A549 (cell line): Measurements from ENCODE around the gene TM7SF2.

Experiments used
- BHLHE40 ChIP-seq: IDR thresholded peaks from 2 replicates; pipeline ENCODE4 v1.6.1; 2012; ENCODE audit warnings: low read depth, low read length, inconsistent platforms
- CEBPB ChIP-seq, 2 experiments: fragments of >200 bp in 1 of 2; sonication (Bioruptor Twin) in 1 of 2; formaldehyde crosslinking in 1 of 2; IDR thresholded peaks; 2 replicates each; pipeline ENCODE4 v1.6.1; 2012 to 2016
- CTCF ChIP-seq: fragments of >200 bp; sonication (Bioruptor Twin); formaldehyde crosslinking; IDR thresholded peaks from 3 replicates; pipeline ENCODE4 v1.5.1; 2016
- ELK1 ChIP-seq: fragments of 150-350 bp; IDR thresholded peaks from 2 replicates; pipeline ENCODE4 v1.6.1; 2014; ENCODE audit warnings: low read depth, mild to moderate bottlenecking, low read length
- EP300 ChIP-seq, 2 experiments: fragments of >200 bp; sonication (Bioruptor Twin); formaldehyde crosslinking; IDR thresholded peaks; 2 replicates in 1 of 2; 3 replicates in 1 of 2; pipeline ENCODE4 v1.6.1; 2016 to 2017
- HMGXB4 ChIP-seq: fragments of 250-450 bp; sonication (Bioruptor Pico); IDR thresholded peaks from 2 replicates; pipeline ENCODE4 v1.5.0; 2021; ENCODE audit warnings: mild to moderate bottlenecking, moderate library complexity, borderline replicate concordance
- HOXA7 ChIP-seq: fragments of 250-450 bp; sonication (Bioruptor Pico); IDR thresholded peaks from 2 replicates; pipeline ENCODE4 v1.5.0; 2020; ENCODE audit warnings: mild to moderate bottlenecking, moderate library complexity
- JUNB ChIP-seq: fragments of >200 bp; sonication (Bioruptor Twin); formaldehyde crosslinking; IDR thresholded peaks from 2 replicates; pipeline ENCODE4 v1.6.1; 2016
- POLR2A ChIP-seq: IDR thresholded peaks from 2 replicates; pipeline ENCODE4 v1.6.1; 2012; ENCODE audit warnings: mild to moderate bottlenecking, low read length
- SREBF2 ChIP-seq: fragments of 450-650 bp; IDR thresholded peaks from 2 replicates; pipeline ENCODE4 v1.6.1; 2014; ENCODE audit warnings: mild to moderate bottlenecking, moderate library complexity
- TF ChIP-seq, protein P1 (sequence below): IDR thresholded peaks from 2 replicates; pipeline ENCODE4 v1.6.1; 2012
- TF ChIP-seq, protein P2 (sequence below): fragments of 200-600 bp; sonication (generic); IDR thresholded peaks from 2 replicates; pipeline ENCODE4 v1.6.1; 2016; ENCODE audit warnings: antibody characterized with exemption, mild to moderate bottlenecking, moderate library complexity

DNA sequence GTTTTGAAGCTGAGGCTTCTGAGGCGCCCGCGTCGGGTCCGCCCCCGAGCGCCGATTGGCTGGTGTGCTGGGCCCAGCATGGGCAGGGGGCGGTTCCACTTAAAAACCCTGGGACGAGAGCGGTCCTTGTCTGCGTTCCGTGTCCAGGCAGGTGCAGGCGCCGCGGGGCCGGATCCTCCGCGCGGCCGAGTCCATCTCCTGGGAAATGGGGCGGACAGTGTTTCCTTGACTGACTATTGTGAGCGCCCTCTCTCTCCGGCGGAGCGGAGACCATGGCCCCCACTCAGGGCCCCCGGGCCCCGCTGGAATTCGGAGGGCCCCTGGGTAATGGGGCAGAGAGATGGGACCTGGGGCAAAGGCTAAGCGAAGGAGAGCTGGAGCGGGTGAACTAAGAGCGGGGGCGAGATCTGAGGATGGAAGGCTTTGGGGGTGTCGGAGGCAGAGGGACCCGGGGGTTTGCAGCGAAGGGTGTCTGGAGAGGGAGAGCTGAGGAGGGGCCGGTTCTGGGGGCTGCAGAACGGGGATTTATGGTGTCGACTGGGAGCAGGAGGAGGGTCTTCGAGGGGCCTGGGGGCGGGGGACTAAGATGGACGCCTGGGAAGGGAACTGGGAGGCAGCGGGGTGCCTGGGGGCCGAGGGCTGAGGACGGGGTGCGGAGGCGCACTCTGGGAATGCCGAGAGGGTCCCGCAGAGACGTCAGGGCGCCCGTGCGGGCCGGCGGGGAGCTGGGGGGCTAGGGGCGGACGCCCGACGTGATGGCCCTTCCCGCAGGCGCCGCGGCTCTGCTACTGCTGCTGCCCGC is at the start of gene TM7SF2:
- TF ChIP-seq CTCF: no peak
- no peak for TF ChIP-seq ELK1
- TF ChIP-seq, protein P1, sequence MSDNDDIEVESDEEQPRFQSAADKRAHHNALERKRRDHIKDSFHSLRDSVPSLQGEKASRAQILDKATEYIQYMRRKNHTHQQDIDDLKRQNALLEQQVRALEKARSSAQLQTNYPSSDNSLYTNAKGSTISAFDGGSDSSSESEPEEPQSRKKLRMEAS: no peak; the same call in 1 of the 2 replicates
- TF ChIP-seq POLR2A: peak; percentile 93
- TF ChIP-seq, protein P2, sequence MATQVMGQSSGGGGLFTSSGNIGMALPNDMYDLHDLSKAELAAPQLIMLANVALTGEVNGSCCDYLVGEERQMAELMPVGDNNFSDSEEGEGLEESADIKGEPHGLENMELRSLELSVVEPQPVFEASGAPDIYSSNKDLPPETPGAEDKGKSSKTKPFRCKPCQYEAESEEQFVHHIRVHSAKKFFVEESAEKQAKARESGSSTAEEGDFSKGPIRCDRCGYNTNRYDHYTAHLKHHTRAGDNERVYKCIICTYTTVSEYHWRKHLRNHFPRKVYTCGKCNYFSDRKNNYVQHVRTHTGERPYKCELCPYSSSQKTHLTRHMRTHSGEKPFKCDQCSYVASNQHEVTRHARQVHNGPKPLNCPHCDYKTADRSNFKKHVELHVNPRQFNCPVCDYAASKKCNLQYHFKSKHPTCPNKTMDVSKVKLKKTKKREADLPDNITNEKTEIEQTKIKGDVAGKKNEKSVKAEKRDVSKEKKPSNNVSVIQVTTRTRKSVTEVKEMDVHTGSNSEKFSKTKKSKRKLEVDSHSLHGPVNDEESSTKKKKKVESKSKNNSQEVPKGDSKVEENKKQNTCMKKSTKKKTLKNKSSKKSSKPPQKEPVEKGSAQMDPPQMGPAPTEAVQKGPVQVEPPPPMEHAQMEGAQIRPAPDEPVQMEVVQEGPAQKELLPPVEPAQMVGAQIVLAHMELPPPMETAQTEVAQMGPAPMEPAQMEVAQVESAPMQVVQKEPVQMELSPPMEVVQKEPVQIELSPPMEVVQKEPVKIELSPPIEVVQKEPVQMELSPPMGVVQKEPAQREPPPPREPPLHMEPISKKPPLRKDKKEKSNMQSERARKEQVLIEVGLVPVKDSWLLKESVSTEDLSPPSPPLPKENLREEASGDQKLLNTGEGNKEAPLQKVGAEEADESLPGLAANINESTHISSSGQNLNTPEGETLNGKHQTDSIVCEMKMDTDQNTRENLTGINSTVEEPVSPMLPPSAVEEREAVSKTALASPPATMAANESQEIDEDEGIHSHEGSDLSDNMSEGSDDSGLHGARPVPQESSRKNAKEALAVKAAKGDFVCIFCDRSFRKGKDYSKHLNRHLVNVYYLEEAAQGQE: no peak
- no peak for TF ChIP-seq JUNB
- TF ChIP-seq EP300 (IDR thresholded peaks at IDR 0.05): no peak
- no peak for TF ChIP-seq BHLHE40
- no peak for TF ChIP-seq SREBF2
- TF ChIP-seq HMGXB4 (CRISPR knock-in tag): no peak
- TF ChIP-seq CEBPB (IDR thresholded peaks at IDR 0.05): no peak
- TF ChIP-seq HOXA7 (CRISPR knock-in tag): no peak
